H1 (cell line): ENCODE results near the gene CFB.
A peak's percentile ranks its signal among the peaks of the same experiment; 100 is the strongest.

Source experiments
- ATF2 ChIP-seq: IDR thresholded peaks from 2 replicates; pipeline ENCODE4 v1.6.1; 2012; ENCODE audit warnings: low read length, inconsistent platforms
- CTCF ChIP-seq, 3 experiments: IDR thresholded peaks; 1 replicate in 2 of 3; 2 replicates in 1 of 3; pipeline versions ENCODE4 v1.5.1 to v1.6.1; 2011; ENCODE audit warnings: low read length in 3 of 3, mild to moderate bottlenecking in 3 of 3, inconsistent platforms in 2 of 3, low read depth in 1 of 3, moderate library complexity in 1 of 3; ENCODE audit not compliant: insufficient read depth in 1 of 3; ENCODE audit errors: control extremely low read depth in 1 of 3
- EGR1 ChIP-seq: IDR thresholded peaks from 2 replicates; pipeline ENCODE4 v1.6.1; 2011; ENCODE audit warnings: low read depth, low read length, borderline replicate concordance
- EZH2 ChIP-seq: fragments of 200-600 bp; sonication (generic); IDR thresholded peaks from 2 replicates; pipeline ENCODE4 v1.7.1; 2012; ENCODE audit warnings: low read depth, mild to moderate bottlenecking, moderate library complexity, low read length, inconsistent platforms; ENCODE audit not compliant: severe bottlenecking
- MAFK ChIP-seq: IDR thresholded peaks from 2 replicates; pipeline ENCODE4 v1.6.1; 2012; ENCODE audit warnings: low read depth, mild to moderate bottlenecking, improper control_type of control experiment, low read length
- NRF1 ChIP-seq: IDR thresholded peaks from 2 replicates; pipeline ENCODE4 v1.6.1; 2011; ENCODE audit warnings: mild to moderate bottlenecking, low read depth, low read length, improper control_type of control experiment
- POLR2AphosphoS5 ChIP-seq: IDR thresholded peaks from 2 replicates; pipeline ENCODE4 v1.6.1; 2011; ENCODE audit warnings: low read depth, low read length
- RAD21 ChIP-seq, 2 experiments: IDR thresholded peaks in 1 of 2; conservative IDR thresholded peaks in 1 of 2; 2 replicates each; pipeline ENCODE4 v1.6.1; 2011; ENCODE audit warnings: low read depth in 2 of 2, low read length in 2 of 2, improper control_type of control experiment in 1 of 2, inconsistent platforms in 1 of 2, mild to moderate bottlenecking in 1 of 2, moderate library complexity in 1 of 2
- SP1 ChIP-seq: IDR thresholded peaks from 2 replicates; pipeline ENCODE4 v1.6.1; 2011; ENCODE audit warnings: low read depth, low read length

- peak in 1 of 3 experiments; percentile 5; a peak in 1 of 4 replicates for TF ChIP-seq CTCF (IDR thresholded peaks at IDR 0.05; ENCODE audit: control extremely low read depth in 1 of 3, insufficient read depth in 1 of 3, low read depth in 1 of 3, low read length in 3 of 3)
- no peak for TF ChIP-seq POLR2AphosphoS5
- peak; percentile 58; the same call in 1 of the 2 replicates for TF ChIP-seq ATF2
- peak; percentile 79 for TF ChIP-seq SP1
- no peak for TF ChIP-seq MAFK
- TF ChIP-seq EGR1, result peak; percentile 95
- 0 out of 4 replicates have a peak, but pooled peaks of 1 of the 2 experiments have one; percentile 1 for TF ChIP-seq RAD21 (IDR thresholded peaks at IDR 0.05 in 1 of 2, conservative IDR thresholded peaks at IDR 0.05 in 1 of 2; ENCODE audit: low read depth in 2 of 2, low read length in 2 of 2)
- TF ChIP-seq NRF1, result no peak
- no peak for TF ChIP-seq EZH2
Measured at GRCh38 chr6:31958741-31959739, 13.1 kb downstream of the CFB start, which contains the start of the genes NELFE and SKIC2.
